Nephron (organoid): ENCODE data around the gene FAM200C.
A peak's percentile ranks its signal among the peaks of the same experiment; 100 is the strongest.
"Not testable (repeated sequence)": the region's sequence is repeated elsewhere in the genome, so short reads cannot be mapped to it uniquely, and the experiment has no call there.

Source experiments
- H3K27ac Mint-ChIP-seq, 3 experiments: 2 replicates each; pipeline ENCODE4 v1.8.0; 2020; ENCODE audit warnings: mixed read lengths in 3 of 3, mild to moderate bottlenecking in 2 of 3, moderate library complexity in 1 of 3
- H3K27me3 Mint-ChIP-seq: 2 replicates; pipeline ENCODE4 v1.8.0; 2021; ENCODE audit warnings: low read depth, mild to moderate bottlenecking, moderate library complexity, mixed read lengths
- H3K36me3 Mint-ChIP-seq: 2 replicates; pipeline ENCODE4 v1.8.0; 2020; ENCODE audit warnings: low read depth, mixed read lengths
- H3K4me1 Mint-ChIP-seq: 2 replicates; pipeline ENCODE4 v1.8.0; 2020; ENCODE audit warnings: mixed read lengths
- H3K4me3 Mint-ChIP-seq, 3 experiments: 2 replicates each; pipeline ENCODE4 v1.8.0; 2020; ENCODE audit warnings: mild to moderate bottlenecking in 3 of 3, mixed read lengths in 3 of 3, moderate library complexity in 2 of 3
- H3K9me3 Mint-ChIP-seq: 2 replicates; pipeline ENCODE4 v1.8.0; 2020; ENCODE audit warnings: mixed read lengths
- TF ChIP-seq, protein P1 (sequence below), 3 experiments: fragments of 200-600 bp; sonication (generic); IDR thresholded peaks; one replicate each; pipeline ENCODE4 v1.5.0; 2021; ENCODE audit warnings: antibody characterized with exemption in 3 of 3; ENCODE audit not compliant: unreplicated experiment in 3 of 3

FAM200C gene

GRCh38 chr5:160437271-160437670 lies 37.4 kb upstream of the FAM200C start:
- Mint-ChIP-seq H3K4me3 (no peak overlapping the region), H3K9me3 (no peaks in the 10 kb centered on the region), H3K27ac (peak overlapping the region; percentile 71 to 81 (median 72)), H3K27me3 (peaks cover 12% of the 10 kb centered on the region), H3K4me1 (peaks cover 21% of the 10 kb centered on the region), H3K36me3 (no peaks in the 10 kb centered on the region)
- TF ChIP-seq, protein P1, sequence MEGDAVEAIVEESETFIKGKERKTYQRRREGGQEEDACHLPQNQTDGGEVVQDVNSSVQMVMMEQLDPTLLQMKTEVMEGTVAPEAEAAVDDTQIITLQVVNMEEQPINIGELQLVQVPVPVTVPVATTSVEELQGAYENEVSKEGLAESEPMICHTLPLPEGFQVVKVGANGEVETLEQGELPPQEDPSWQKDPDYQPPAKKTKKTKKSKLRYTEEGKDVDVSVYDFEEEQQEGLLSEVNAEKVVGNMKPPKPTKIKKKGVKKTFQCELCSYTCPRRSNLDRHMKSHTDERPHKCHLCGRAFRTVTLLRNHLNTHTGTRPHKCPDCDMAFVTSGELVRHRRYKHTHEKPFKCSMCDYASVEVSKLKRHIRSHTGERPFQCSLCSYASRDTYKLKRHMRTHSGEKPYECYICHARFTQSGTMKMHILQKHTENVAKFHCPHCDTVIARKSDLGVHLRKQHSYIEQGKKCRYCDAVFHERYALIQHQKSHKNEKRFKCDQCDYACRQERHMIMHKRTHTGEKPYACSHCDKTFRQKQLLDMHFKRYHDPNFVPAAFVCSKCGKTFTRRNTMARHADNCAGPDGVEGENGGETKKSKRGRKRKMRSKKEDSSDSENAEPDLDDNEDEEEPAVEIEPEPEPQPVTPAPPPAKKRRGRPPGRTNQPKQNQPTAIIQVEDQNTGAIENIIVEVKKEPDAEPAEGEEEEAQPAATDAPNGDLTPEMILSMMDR (IDR thresholded peaks at IDR 0.05; ENCODE audit: unreplicated experiment in 3 of 3) = no peak

DNA sequence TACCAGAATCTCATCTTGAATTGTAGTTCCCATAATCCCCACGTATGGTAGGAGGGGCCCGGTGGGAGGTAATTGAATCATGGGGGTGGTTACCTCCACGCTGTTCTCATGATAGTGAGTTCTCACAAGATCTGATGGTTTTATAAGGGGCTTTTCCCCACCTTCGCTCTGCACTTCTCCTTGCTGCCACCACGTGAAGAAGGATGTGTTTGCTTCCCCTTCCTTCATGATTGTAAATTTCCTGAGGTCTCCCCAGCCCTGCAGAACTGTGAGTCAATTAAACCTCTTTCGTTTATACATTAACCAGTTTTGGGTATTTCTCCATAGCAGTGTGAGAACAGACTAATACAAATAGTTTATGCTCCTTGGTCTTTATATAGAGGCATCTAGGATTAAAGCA lies 36.8 kb upstream of the FAM200C start:
- not testable (repeated sequence) for H3K4me3 Mint-ChIP-seq, H3K36me3 Mint-ChIP-seq, H3K9me3 Mint-ChIP-seq
- H3K27me3 Mint-ChIP-seq = peaks cover 12% of the 10 kb centered on the region
- H3K27ac Mint-ChIP-seq = peak overlapping the region; percentile 71 to 81 (median 72)
- peaks cover 21% of the 10 kb centered on the region for H3K4me1 Mint-ChIP-seq

GRCh38 chr5:160436017-160436416 lies 36.2 kb upstream of the FAM200C start:
- H3K27ac Mint-ChIP-seq = peak overlapping the region in 1 of 3 experiments; percentile 4
- no peak overlapping the region for H3K4me3 Mint-ChIP-seq
- H3K36me3 Mint-ChIP-seq = no peaks in the 10 kb centered on the region
- TF ChIP-seq, protein P1 (IDR thresholded peaks at IDR 0.05; ENCODE audit: unreplicated experiment in 3 of 3) = no peak
- peaks cover 12% of the 10 kb centered on the region for H3K27me3 Mint-ChIP-seq
- no peaks in the 10 kb centered on the region for H3K9me3 Mint-ChIP-seq
- peaks cover 21% of the 10 kb centered on the region for H3K4me1 Mint-ChIP-seq

DNA sequence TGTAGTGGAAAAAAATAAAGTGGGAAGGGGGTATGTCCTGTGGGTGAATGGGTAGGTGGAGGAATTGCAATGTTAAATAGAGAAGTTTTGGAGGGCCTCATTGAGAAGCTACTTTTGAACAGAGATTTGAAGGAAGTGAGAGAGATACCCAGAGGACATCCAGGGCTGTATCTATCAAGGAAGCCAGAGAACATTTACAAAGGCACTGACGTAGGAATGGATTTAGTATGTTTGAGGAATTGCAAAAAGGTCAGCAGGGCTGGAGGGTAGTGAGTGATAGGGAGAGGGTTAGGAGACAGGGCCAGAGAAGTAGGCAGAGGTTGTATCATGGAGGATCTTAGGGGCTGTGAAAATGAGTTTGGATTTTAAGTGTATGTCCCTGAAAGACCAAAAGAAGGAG lies 35.7 kb upstream of the FAM200C start:
- Mint-ChIP-seq H3K4me3 (no peak overlapping the region), H3K27me3 (peaks cover 8% of the 10 kb centered on the region), H3K27ac (peak overlapping the region in 1 of 3 experiments; percentile 4), H3K36me3 (no peaks in the 10 kb centered on the region), H3K9me3 (no peaks in the 10 kb centered on the region), H3K4me1 (peaks cover 21% of the 10 kb centered on the region)
- TF ChIP-seq, protein P1 (IDR thresholded peaks at IDR 0.05; ENCODE audit: unreplicated experiment in 3 of 3) = no peak

- H3K4me1 Mint-ChIP-seq = peaks cover 18% of the 10 kb centered on the region
- H3K27me3 Mint-ChIP-seq = peaks cover 6% of the 10 kb centered on the region
- peaks cover 3% of the 10 kb centered on the region for H3K36me3 Mint-ChIP-seq
- H3K4me3 Mint-ChIP-seq = peak overlapping the region in 2 of 3 experiments; percentile 2 to 17
- peak overlapping the region; percentile 84 to 90 (median 87) for H3K27ac Mint-ChIP-seq
- TF ChIP-seq, protein P1 (IDR thresholded peaks at IDR 0.05; ENCODE audit: unreplicated experiment in 3 of 3) = no peak
- no peaks in the 10 kb centered on the region for H3K9me3 Mint-ChIP-seq
Observed at GRCh38 chr5:160434022-160434531, 34.2 kb upstream of the FAM200C start.

GRCh38 chr5:160432787-160433186 lies 32.9 kb upstream of the FAM200C start:
- Mint-ChIP-seq H3K4me3 (no peak overlapping the region), H3K27ac (peak overlapping the region; percentile 84 to 90 (median 87)), H3K27me3 (no peaks in the 10 kb centered on the region), H3K4me1 (peaks cover 10% of the 10 kb centered on the region), H3K36me3 (peaks cover 10% of the 10 kb centered on the region), H3K9me3 (no peaks in the 10 kb centered on the region)
- TF ChIP-seq, protein P1 (IDR thresholded peaks at IDR 0.05; ENCODE audit: unreplicated experiment in 3 of 3) = no peak
